ENCODE measurements around the gene FNDC5.

DNA sequence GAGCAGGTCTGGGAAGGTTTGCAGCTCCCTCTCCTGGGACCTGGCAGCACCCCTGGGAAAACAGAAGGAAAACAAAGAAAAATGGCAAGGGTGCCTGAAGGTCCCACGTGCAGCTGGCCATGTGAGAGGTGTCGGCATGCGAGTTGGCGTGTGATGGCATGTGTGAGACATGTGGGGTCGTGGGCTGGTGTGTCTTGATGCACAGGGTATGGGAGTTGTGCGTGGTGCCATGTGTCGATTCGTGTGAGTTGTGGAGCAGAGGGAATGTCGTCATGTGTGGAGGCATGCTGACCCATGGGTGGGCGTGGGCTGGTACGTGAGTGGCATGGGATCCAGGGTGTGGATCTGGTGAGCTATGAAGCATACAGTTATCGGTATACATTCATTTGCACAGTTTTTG is 16.9 kb upstream of the FNDC5 start:
- TF ChIP-seq, protein P1, sequence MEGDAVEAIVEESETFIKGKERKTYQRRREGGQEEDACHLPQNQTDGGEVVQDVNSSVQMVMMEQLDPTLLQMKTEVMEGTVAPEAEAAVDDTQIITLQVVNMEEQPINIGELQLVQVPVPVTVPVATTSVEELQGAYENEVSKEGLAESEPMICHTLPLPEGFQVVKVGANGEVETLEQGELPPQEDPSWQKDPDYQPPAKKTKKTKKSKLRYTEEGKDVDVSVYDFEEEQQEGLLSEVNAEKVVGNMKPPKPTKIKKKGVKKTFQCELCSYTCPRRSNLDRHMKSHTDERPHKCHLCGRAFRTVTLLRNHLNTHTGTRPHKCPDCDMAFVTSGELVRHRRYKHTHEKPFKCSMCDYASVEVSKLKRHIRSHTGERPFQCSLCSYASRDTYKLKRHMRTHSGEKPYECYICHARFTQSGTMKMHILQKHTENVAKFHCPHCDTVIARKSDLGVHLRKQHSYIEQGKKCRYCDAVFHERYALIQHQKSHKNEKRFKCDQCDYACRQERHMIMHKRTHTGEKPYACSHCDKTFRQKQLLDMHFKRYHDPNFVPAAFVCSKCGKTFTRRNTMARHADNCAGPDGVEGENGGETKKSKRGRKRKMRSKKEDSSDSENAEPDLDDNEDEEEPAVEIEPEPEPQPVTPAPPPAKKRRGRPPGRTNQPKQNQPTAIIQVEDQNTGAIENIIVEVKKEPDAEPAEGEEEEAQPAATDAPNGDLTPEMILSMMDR (IDR thresholded peaks at IDR 0.05; ENCODE audit: borderline replicate concordance, extremely low read depth, low read length, poor library complexity, severe bottlenecking): no peak
- no peak for TF ChIP-seq EZH2 (IDR thresholded peaks at IDR 0.05; ENCODE audit: borderline replicate concordance, low read depth, low read length, severe bottlenecking)

Data from DND-41 (cell line).